SU-DHL-6 (cell line): ENCODE results near the gene OR10X1.

ENCODE experiments used
- H2AFZ ChIP-seq: fragments of 200-600 bp; sonication (generic); 2 replicates; pipeline ENCODE4 v1.6.1; 2014; ENCODE audit warnings: low read depth, mild to moderate bottlenecking, moderate library complexity, mixed read lengths, antibody characterized with exemption, low read length; ENCODE audit not compliant: severe bottlenecking
- H3F3A ChIP-seq: fragments of 200-600 bp; shearing (Covaris generic); 2 replicates; pipeline ENCODE4 v1.6.0; 2016; ENCODE audit warnings: antibody characterized with exemption, mild to moderate bottlenecking; ENCODE audit not compliant: insufficient read depth
- H3K27ac ChIP-seq: fragments of 200-600 bp; sonication (generic); 2 replicates; pipeline ENCODE4 v1.5.1; 2016; ENCODE audit warnings: low read depth, mild to moderate bottlenecking, low read length, moderate library complexity, mixed read lengths
- H3K27me3 ChIP-seq: fragments of 200-600 bp; sonication (generic), shearing (Covaris generic); 2 replicates; pipeline ENCODE4 v1.6.0; 2014; ENCODE audit warnings: mild to moderate bottlenecking, low read length
- H3K36me3 ChIP-seq: fragments of 200-600 bp; sonication (generic); 2 replicates; pipeline ENCODE4 v1.6.1; 2014; ENCODE audit warnings: mild to moderate bottlenecking, low read length, mixed read lengths
- H3K4me2 ChIP-seq: fragments of 300-600, 200-600 bp; shearing (Covaris generic), sonication (generic); 2 replicates; pipeline ENCODE4 v1.6.0; 2014; ENCODE audit warnings: low read length, low read depth, mild to moderate bottlenecking; ENCODE audit not compliant: poor library complexity, severe bottlenecking
- H3K4me3 ChIP-seq: fragments of 200-600 bp; sonication (generic); 2 replicates; pipeline ENCODE4 v1.5.1; 2014; ENCODE audit warnings: antibody characterized with exemption, low read length, mild to moderate bottlenecking, mixed read lengths; ENCODE audit not compliant: insufficient read depth, poor library complexity, severe bottlenecking
- H3K79me2 ChIP-seq: fragments of 200-600 bp; sonication (generic); 2 replicates; pipeline ENCODE4 v1.6.1; 2014; ENCODE audit warnings: mild to moderate bottlenecking, low read length, moderate library complexity; ENCODE audit not compliant: insufficient read depth
- H3K9ac ChIP-seq: fragments of 200-600 bp; sonication (generic); 2 replicates; pipeline ENCODE4 v1.7.0; 2014; ENCODE audit warnings: mild to moderate bottlenecking, low read length
- H3K9me2 ChIP-seq: fragments of 200-600 bp; sonication (generic); replicated peaks from 2 replicates; pipeline ENCODE4 v1.6.1; 2014; ENCODE audit warnings: low read length; ENCODE audit not compliant: insufficient read depth
- H3K9me3 ChIP-seq: fragments of 200-600 bp; sonication (generic); 2 replicates; pipeline ENCODE4 v1.6.1; 2014; ENCODE audit warnings: low read length, mixed read lengths; ENCODE audit not compliant: insufficient read depth
- H4K20me1 ChIP-seq: fragments of 200-600 bp; sonication (generic); 2 replicates; pipeline ENCODE4 v1.6.1; 2014; ENCODE audit warnings: low read depth, mild to moderate bottlenecking, antibody characterized with exemption, low read length, moderate library complexity, mixed read lengths
- CTCF ChIP-seq: fragments of 200-600 bp; sonication (generic); IDR thresholded peaks from one replicate; pipeline ENCODE4 v1.5.1; 2017; ENCODE audit warnings: antibody characterized with exemption, mild to moderate bottlenecking, low read length, moderate library complexity; ENCODE audit not compliant: insufficient read depth, poor library complexity, severe bottlenecking
- EZH2phosphoT487 ChIP-seq: fragments of 200-600 bp; sonication (generic), shearing (Covaris generic); conservative IDR thresholded peaks from 2 replicates; pipeline ENCODE4 v1.6.1; 2018; ENCODE audit warnings: mild to moderate bottlenecking, antibody characterized with exemption, low read length, moderate library complexity, mixed read lengths

Gene OR10X1

GRCh38 chr1:158559696-158560095 is 20.0 kb downstream of the OR10X1 start:
- no peak overlapping the region for H3K27ac ChIP-seq
- no peaks in the 10 kb centered on the region for H3K79me2 ChIP-seq
- no peaks in the 10 kb centered on the region for H3K27me3 ChIP-seq
- TF ChIP-seq CTCF (no peak), EZH2phosphoT487 (no peak)
- H3F3A ChIP-seq: no peaks in the 10 kb centered on the region
- H3K9me2 ChIP-seq: no peaks in the 10 kb centered on the region
- H3K4me3 ChIP-seq: no peak overlapping the region
- H3K36me3 ChIP-seq: no peaks in the 10 kb centered on the region
- H3K9ac ChIP-seq: no peak overlapping the region
- H4K20me1 ChIP-seq: no peaks in the 10 kb centered on the region
- no peak overlapping the region for H3K4me2 ChIP-seq
- H2AFZ ChIP-seq: no peak overlapping the region
- no peaks in the 10 kb centered on the region for H3K9me3 ChIP-seq

- TF ChIP-seq EZH2phosphoT487 (no peak), CTCF (no peak)
- H3K4me3 ChIP-seq: no peak within 1 kb of the TSS
- H3K4me2 ChIP-seq: no peak within 1 kb of the TSS
- no peaks in the 10 kb centered on the region for H3K27me3 ChIP-seq
- H3K27ac ChIP-seq: no peak within 1 kb of the TSS
- no peak within 1 kb of the TSS for H3K9ac ChIP-seq
- H3K36me3 ChIP-seq: no peaks in the 10 kb centered on the region
- H3K9me2 ChIP-seq: no peaks in the 10 kb centered on the region; the same call in 1 of the 2 replicates
- no peaks in the 10 kb centered on the region for H3F3A ChIP-seq
- no peaks in the 10 kb centered on the region for H4K20me1 ChIP-seq
- H3K9me3 ChIP-seq: no peaks in the 10 kb centered on the region
- H2AFZ ChIP-seq: no peak within 1 kb of the TSS
- no peaks in the 10 kb centered on the region for H3K79me2 ChIP-seq
Measured at GRCh38 chr1:158554352-158554751, 25.3 kb downstream of the OR10X1 start, which contains the start of gene OR6Y1. Gene OR6Y1, minus strand, starts transcription at chr1:158554405. Its CDS starts 6,300 bp downstream, at chr1:158548105.

GRCh38 chr1:158552296-158552695 is 27.4 kb downstream of the OR10X1 start:
- Histone ChIP-seq H3K9ac (no peak overlapping the region), H3K9me2 (no peaks in the 10 kb centered on the region; the same call in 1 of the 2 replicates), H3K27me3 (no peaks in the 10 kb centered on the region), H3K9me3 (no peaks in the 10 kb centered on the region), H2AFZ (no peak overlapping the region), H3K79me2 (no peaks in the 10 kb centered on the region), H3K4me2 (no peak overlapping the region), H4K20me1 (no peaks in the 10 kb centered on the region), H3K36me3 (no peaks in the 10 kb centered on the region), H3K4me3 (no peak overlapping the region), H3K27ac (no peak overlapping the region), H3F3A (no peaks in the 10 kb centered on the region)
- TF ChIP-seq CTCF (no peak), EZH2phosphoT487 (no peak)
